Measurements from ENCODE around the gene ARHGAP28.
"Not testable (repeated sequence)": the region's sequence is repeated elsewhere in the genome, so short reads cannot be mapped to it uniquely, and the experiment has no call there.

ARHGAP28 gene

DNA sequence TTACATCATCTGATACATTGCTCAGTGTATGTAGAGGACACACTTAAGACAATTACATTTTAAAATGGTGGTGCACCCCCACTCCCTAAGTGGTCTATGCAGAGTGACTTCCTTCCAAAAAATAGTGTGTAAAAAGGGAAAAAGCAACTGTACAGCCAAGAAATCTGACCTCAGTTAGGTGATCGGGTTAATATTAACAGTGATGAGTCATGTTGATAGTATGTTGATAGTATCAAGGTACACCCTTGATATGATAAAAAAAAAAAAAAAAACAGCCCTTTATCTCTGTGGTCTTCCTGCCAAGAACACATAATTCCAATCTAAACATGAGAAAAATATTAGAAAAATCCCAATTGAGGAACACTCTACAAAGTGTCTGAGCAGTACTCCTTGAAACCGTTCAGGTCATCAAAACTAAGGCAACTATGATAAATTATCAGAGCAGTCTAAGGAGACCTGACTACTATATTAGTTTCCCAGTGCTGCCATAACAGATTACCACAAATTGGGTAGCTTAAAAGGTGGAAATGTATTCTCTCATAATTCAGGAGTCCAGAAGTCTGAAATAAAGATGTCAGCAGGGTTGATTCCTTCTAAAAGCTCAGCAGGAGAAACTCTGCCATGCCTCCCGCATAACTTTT lies 171.9 kb downstream of the ARHGAP28 start:
- CTCF ChIA-PET = no interaction called here
- Mint-ChIP-seq H3K9me3 (peaks cover 10% of the 10 kb centered on the region), H3K4me1 (no peaks in the 10 kb centered on the region), H3K27me3 (no peaks in the 10 kb centered on the region), H3K27ac (no peak overlapping the region), H3K4me3 (no peak overlapping the region), H3K36me3 (no peaks in the 10 kb centered on the region)
- no peak for DNase-seq

- Mint-ChIP-seq H3K27ac (no peak overlapping the region), H3K9me3 (peaks cover 2% of the 10 kb centered on the region), H3K27me3 (no peaks in the 10 kb centered on the region), H3K4me3 (no peak overlapping the region), H3K36me3 (peaks cover 1% of the 10 kb centered on the region), H3K4me1 (no peaks in the 10 kb centered on the region)
- DNase-seq = no peak
- CTCF ChIA-PET = no interaction called here
Observed at GRCh38 chr18:6917072-6917471, 187.6 kb downstream of the ARHGAP28 start.

DNA sequence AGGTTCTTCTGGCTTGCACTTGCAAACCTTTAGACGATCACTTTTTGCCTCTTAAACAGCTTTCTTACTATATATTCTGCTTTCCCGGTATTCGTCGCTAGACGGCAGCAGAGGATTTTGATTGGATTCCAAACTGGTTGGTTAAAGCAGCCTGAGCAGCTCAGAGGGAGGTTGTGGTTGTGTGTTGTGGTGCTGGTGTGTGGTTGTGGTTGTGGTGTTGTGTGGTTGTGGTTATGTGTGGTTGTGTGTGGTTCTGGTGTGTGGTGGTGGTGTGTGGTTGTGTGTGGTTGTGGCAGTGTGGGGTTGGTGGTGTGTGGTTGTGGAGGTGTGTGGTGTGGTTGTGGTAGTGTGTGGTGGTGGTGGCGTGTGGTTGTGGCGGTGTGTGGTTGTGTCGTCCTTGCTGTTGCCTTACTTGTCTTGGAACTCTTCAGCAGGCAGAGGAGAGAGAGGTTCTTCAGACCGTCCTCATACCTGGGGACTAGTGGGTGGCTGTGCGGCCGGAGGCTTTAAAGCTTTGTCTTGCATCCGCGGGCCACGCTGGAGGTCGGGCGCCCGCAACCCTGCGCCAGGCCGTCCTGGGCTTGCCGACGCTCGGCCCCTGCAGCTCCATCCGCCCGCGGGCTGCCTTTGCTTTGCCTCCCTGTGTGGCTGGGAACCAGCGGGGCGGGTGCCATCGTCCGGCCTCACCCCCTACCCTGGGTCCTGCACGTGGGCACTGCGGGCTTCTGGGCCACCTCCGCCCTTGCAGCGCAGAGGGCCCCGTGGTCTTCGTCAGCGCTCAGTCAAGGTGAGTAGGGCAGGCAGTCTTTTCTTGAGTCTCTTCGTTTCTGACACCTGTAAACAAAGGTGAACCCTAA lies 190.8 kb downstream of the ARHGAP28 start:
- Mint-ChIP-seq H3K4me3 (no peak overlapping the region), H3K4me1 (no peaks in the 10 kb centered on the region), H3K27me3 (no peaks in the 10 kb centered on the region), H3K27ac (no peak overlapping the region), H3K36me3 (peaks cover 1% of the 10 kb centered on the region), H3K9me3 (peaks cover 2% of the 10 kb centered on the region)
- CTCF ChIA-PET = interaction anchor here (1.0 kb wide), 1 partner anchor 646 kb away, joined by 8 read pairs; the partner anchor contains the start of gene PTPRM
- peak; percentile 36 for DNase-seq

- Mint-ChIP-seq H3K9me3 (peaks cover 2% of the 10 kb centered on the region), H3K27ac (no peak overlapping the region), H3K27me3 (no peaks in the 10 kb centered on the region), H3K4me1 (no peaks in the 10 kb centered on the region), H3K4me3 (no peak overlapping the region), H3K36me3 (peaks cover 1% of the 10 kb centered on the region)
- DNase-seq = no peak
- CTCF ChIA-PET = no interaction called here
Observed at GRCh38 chr18:6921571-6921970, 192.1 kb downstream of the ARHGAP28 start.

DNA sequence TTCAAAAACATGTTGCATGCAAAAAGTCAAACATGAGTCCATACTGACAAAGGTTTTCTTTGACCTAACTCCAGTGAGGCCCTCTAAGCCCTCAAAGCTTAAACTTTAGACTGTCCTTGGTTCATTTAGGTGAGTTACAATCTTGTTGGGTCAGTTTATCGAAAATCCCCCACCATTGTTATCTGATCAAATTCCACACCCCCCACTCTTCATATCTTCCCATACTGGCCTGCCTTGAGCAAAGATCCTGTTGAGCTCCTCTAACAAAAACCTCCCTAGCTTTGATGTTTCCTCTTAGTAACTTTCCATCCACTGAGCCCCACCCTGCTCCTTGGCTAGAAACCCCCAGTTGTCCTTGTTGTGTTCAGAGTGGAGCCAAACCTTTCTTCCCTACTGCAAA lies 193.7 kb downstream of the ARHGAP28 start:
- peaks cover 2% of the 10 kb centered on the region for H3K9me3 Mint-ChIP-seq
- CTCF ChIA-PET = no interaction called here
- H3K4me1 Mint-ChIP-seq = no peaks in the 10 kb centered on the region
- H3K36me3 Mint-ChIP-seq = peaks cover 1% of the 10 kb centered on the region
- H3K27me3 Mint-ChIP-seq = no peaks in the 10 kb centered on the region
- no peak overlapping the region for H3K27ac Mint-ChIP-seq
- no peak for DNase-seq
- no peak overlapping the region for H3K4me3 Mint-ChIP-seq

DNA sequence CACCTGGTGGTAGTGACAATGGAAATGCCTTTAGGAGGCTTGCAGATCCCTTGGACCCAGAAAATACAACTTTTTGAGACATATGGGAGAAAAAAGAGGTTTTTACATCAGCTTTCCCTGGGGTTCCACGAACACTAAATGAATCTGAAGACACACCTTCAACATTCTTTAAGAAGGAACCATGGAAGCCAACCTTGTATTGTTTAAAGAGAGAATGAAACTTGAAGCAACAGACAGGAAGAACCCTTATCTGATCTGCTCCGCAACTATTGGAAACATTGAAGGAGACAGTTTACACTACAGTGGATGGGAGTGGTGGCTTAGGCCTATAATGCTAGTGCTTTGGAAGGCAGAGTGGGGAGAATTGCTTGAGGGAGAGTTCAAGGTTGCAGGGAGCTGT lies 197.6 kb downstream of the ARHGAP28 start:
- H3K4me3 Mint-ChIP-seq = no peak overlapping the region
- H3K27me3 Mint-ChIP-seq = no peaks in the 10 kb centered on the region
- CTCF ChIA-PET = no interaction called here
- no peak overlapping the region for H3K27ac Mint-ChIP-seq
- H3K4me1 Mint-ChIP-seq = no peaks in the 10 kb centered on the region
- no peak for DNase-seq
- H3K9me3 Mint-ChIP-seq = peaks cover 3% of the 10 kb centered on the region
- no peaks in the 10 kb centered on the region for H3K36me3 Mint-ChIP-seq

GRCh38 chr18:6928359-6928758 lies 198.8 kb downstream of the ARHGAP28 start:
- no peaks in the 10 kb centered on the region for H3K4me1 Mint-ChIP-seq
- H3K4me3 Mint-ChIP-seq = no peak overlapping the region
- H3K36me3 Mint-ChIP-seq = no peaks in the 10 kb centered on the region
- no peak for DNase-seq
- CTCF ChIA-PET = no interaction called here
- H3K27me3 Mint-ChIP-seq = no peaks in the 10 kb centered on the region
- H3K9me3 Mint-ChIP-seq = peaks cover 3% of the 10 kb centered on the region
- no peak overlapping the region for H3K27ac Mint-ChIP-seq

- H3K4me3 Mint-ChIP-seq = no peak overlapping the region
- DNase-seq = no peak
- no peaks in the 10 kb centered on the region for H3K4me1 Mint-ChIP-seq
- H3K9me3 Mint-ChIP-seq = peaks cover 3% of the 10 kb centered on the region
- CTCF ChIA-PET = no interaction called here
- no peak overlapping the region for H3K27ac Mint-ChIP-seq
- no peaks in the 10 kb centered on the region for H3K36me3 Mint-ChIP-seq
- H3K27me3 Mint-ChIP-seq = no peaks in the 10 kb centered on the region
Observed at GRCh38 chr18:6929370-6930102, 200.0 kb downstream of the ARHGAP28 start.

GRCh38 chr18:6934859-6935258 lies 205.3 kb downstream of the ARHGAP28 start:
- no peaks in the 10 kb centered on the region for H3K27me3 Mint-ChIP-seq
- H3K9me3 Mint-ChIP-seq = no peaks in the 10 kb centered on the region
- no peak overlapping the region for H3K27ac Mint-ChIP-seq
- H3K4me3 Mint-ChIP-seq = no peak overlapping the region
- no peaks in the 10 kb centered on the region for H3K4me1 Mint-ChIP-seq
- no peak for DNase-seq
- CTCF ChIA-PET = no interaction called here
- no peaks in the 10 kb centered on the region for H3K36me3 Mint-ChIP-seq

- no peaks in the 10 kb centered on the region for H3K36me3 Mint-ChIP-seq
- CTCF ChIA-PET = no interaction called here
- no peaks in the 10 kb centered on the region for H3K4me1 Mint-ChIP-seq
- no peaks in the 10 kb centered on the region for H3K27me3 Mint-ChIP-seq
- H3K9me3 Mint-ChIP-seq = no peaks in the 10 kb centered on the region
- no peak overlapping the region for H3K4me3 Mint-ChIP-seq
- DNase-seq = no peak
- no peak overlapping the region for H3K27ac Mint-ChIP-seq
Observed at GRCh38 chr18:6938003-6938402, 208.5 kb downstream of the ARHGAP28 start.

DNA sequence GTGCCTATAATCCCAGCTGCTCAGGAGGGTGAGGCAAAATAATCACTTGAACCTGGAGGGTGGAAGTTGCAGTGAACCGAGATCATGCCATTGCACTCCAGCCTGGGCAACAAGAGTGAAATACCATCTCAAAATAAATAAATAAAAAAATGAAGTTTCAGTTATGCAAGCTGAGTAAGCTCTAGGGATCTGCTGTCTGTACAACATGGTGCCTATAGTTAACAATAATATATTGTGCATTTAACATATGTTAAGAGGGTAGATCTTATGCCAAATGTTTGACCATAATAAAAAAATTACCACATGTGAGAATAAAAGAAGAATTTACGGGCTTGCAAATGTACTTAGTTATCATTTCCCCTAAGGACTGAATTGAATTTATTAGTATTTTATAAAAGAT lies 208.9 kb downstream of the ARHGAP28 start:
- H3K4me1 Mint-ChIP-seq, H3K27ac Mint-ChIP-seq, H3K36me3 Mint-ChIP-seq, H3K4me3 Mint-ChIP-seq, H3K9me3 Mint-ChIP-seq, CTCF ChIA-PET, H3K27me3 Mint-ChIP-seq, DNase-seq: not testable (repeated sequence)

DNA sequence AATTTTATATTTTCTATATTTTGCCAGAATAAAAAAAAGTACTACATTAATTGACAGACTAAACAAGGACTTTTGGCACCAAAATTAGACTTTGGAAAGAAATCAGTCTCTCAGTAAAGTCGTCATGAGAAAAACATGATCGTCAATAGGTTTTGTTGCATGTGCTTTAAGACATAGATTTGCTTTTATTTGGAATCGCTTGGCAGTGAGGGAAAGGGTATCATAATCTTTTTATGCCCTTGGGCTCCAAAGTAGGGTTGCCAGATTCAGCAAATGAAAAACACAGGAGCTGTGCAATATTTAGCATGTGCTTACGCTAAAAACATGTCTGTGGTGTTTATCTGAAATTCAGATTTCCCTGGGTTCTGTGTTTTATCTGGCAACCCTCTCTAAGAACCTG lies 210.5 kb downstream of the ARHGAP28 start:
- no peaks in the 10 kb centered on the region for H3K27me3 Mint-ChIP-seq
- H3K36me3 Mint-ChIP-seq = no peaks in the 10 kb centered on the region
- no peak for DNase-seq
- H3K4me1 Mint-ChIP-seq = no peaks in the 10 kb centered on the region
- CTCF ChIA-PET = no interaction called here
- no peak overlapping the region for H3K4me3 Mint-ChIP-seq
- no peak overlapping the region for H3K27ac Mint-ChIP-seq
- no peaks in the 10 kb centered on the region for H3K9me3 Mint-ChIP-seq

GRCh38 chr18:6940451-6940850 lies 210.9 kb downstream of the ARHGAP28 start:
- Mint-ChIP-seq H3K36me3 (no peaks in the 10 kb centered on the region), H3K27ac (no peak overlapping the region), H3K9me3 (no peaks in the 10 kb centered on the region), H3K4me3 (no peak overlapping the region), H3K4me1 (no peaks in the 10 kb centered on the region), H3K27me3 (no peaks in the 10 kb centered on the region)
- CTCF ChIA-PET = no interaction called here
- no peak for DNase-seq

- peaks cover 5% of the 10 kb centered on the region for H3K9me3 Mint-ChIP-seq
- no peaks in the 10 kb centered on the region for H3K4me1 Mint-ChIP-seq
- H3K27me3 Mint-ChIP-seq = no peaks in the 10 kb centered on the region
- H3K27ac Mint-ChIP-seq = no peak overlapping the region
- no peak for DNase-seq
- CTCF ChIA-PET = no interaction called here
- no peaks in the 10 kb centered on the region for H3K36me3 Mint-ChIP-seq
- no peak overlapping the region for H3K4me3 Mint-ChIP-seq
Observed at GRCh38 chr18:6941996-6942395, 212.5 kb downstream of the ARHGAP28 start.

DNA sequence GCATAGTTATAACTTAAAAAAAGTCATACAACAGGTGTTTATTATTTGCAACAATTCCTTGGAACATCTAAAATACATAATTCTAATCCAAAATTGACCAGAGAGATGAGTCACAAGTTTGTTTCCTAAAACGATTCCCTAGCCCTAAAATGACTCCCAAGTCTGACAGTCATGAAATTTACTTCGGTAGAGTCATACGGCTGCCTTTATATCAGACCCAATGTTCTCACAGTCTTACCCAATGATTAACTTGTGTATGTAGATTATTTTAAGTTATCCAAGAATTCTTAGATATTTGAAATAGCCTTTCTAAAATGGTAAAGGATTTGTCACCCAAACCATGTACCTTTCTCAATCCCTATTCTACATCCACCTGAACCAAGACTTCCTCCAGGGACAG lies 213.2 kb downstream of the ARHGAP28 start:
- H3K36me3 Mint-ChIP-seq = no peaks in the 10 kb centered on the region
- no peak overlapping the region for H3K27ac Mint-ChIP-seq
- no peak overlapping the region for H3K4me3 Mint-ChIP-seq

More for the DNA sequence above, 213.2 kb downstream of the ARHGAP28 start:
- Mint-ChIP-seq H3K9me3 (peaks cover 6% of the 10 kb centered on the region), H3K4me1 (no peaks in the 10 kb centered on the region), H3K27me3 (no peaks in the 10 kb centered on the region)
- no peak for DNase-seq
- CTCF ChIA-PET = no interaction called here
